DND-41 (cell line): ENCODE data around the gene OR2C3.

Experiments
- EZH2 ChIP-seq: IDR thresholded peaks from 3 replicates; pipeline ENCODE4 v1.6.1; 2012; ENCODE audit warnings: borderline replicate concordance, low read depth, mild to moderate bottlenecking, moderate library complexity, low read length, inconsistent platforms; ENCODE audit not compliant: severe bottlenecking
- TF ChIP-seq, protein P1 (sequence below): IDR thresholded peaks from 2 replicates; pipeline ENCODE4 v1.5.1; 2012; ENCODE audit warnings: borderline replicate concordance, low read length, moderate library complexity, mild to moderate bottlenecking; ENCODE audit not compliant: poor library complexity, severe bottlenecking; ENCODE audit errors: extremely low read depth

DNA sequence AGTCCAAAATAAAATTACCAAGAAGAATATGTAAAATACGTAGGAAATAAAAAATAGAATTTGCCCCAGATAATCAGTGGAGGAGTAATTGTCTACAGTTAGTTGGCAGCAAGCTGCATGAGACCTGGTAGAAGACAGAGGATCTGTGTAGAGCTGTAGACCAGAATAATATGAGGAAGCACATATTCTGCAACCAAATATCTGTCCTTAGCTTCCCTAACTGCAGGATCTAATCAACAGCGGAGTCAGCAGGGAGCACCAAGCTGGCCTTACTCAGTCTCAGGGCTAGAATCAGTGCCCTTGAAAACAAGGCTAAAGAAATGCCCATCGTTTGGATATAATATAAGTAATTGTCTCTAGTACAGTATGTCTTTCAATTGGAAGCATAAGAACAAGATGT, 6.6 kb upstream of the OR2C3 start:
- TF ChIP-seq, protein P1, sequence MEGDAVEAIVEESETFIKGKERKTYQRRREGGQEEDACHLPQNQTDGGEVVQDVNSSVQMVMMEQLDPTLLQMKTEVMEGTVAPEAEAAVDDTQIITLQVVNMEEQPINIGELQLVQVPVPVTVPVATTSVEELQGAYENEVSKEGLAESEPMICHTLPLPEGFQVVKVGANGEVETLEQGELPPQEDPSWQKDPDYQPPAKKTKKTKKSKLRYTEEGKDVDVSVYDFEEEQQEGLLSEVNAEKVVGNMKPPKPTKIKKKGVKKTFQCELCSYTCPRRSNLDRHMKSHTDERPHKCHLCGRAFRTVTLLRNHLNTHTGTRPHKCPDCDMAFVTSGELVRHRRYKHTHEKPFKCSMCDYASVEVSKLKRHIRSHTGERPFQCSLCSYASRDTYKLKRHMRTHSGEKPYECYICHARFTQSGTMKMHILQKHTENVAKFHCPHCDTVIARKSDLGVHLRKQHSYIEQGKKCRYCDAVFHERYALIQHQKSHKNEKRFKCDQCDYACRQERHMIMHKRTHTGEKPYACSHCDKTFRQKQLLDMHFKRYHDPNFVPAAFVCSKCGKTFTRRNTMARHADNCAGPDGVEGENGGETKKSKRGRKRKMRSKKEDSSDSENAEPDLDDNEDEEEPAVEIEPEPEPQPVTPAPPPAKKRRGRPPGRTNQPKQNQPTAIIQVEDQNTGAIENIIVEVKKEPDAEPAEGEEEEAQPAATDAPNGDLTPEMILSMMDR, result no peak
- TF ChIP-seq EZH2, result no peak
